Natural killer cell (primary cell): ENCODE data around the gene HSD3B7. TPM values are rescaled to one million over a fixed set of nuclear protein-coding genes. Genes with fewer than 3 reads are reported as not detected.

Experiments used
- ATAC-seq, 3 donors: fragments of 150-1000 bp in 2 of 3; fragments of 200-7000 bp in 1 of 3; cut with Tn5 transposase; 1 replicate in 1 of 3; 2 replicates in 2 of 3; pipeline ENCODE4 v1.10.0; 2021; ENCODE audit warnings: mild to moderate bottlenecking in 2 of 3, moderate library complexity in 2 of 3
- DNase-seq, 2 donors: peaks; one replicate each; pipeline versions ENCODE4 v3.0.0 to v3.0.0-alpha.2; 2013 to 2021; ENCODE audit warnings: mixed read lengths in 1 of 2
- H3K27ac ChIP-seq: one replicate; pipeline ENCODE4 v1.5.1; 2013; ENCODE audit warnings: mild to moderate bottlenecking, low read length
- H3K27me3 ChIP-seq: one replicate; pipeline ENCODE4 v1.6.1; 2013; ENCODE audit warnings: low read length; ENCODE audit not compliant: control insufficient read depth, insufficient read depth
- H3K36me3 ChIP-seq: one replicate; pipeline ENCODE4 v1.6.1; 2013; ENCODE audit warnings: low read length; ENCODE audit not compliant: control insufficient read depth, insufficient read depth
- H3K4me1 ChIP-seq: one replicate; pipeline ENCODE4 v1.6.1; 2013; ENCODE audit warnings: low read length; ENCODE audit not compliant: control insufficient read depth, insufficient read depth
- H3K4me3 ChIP-seq: one replicate; pipeline ENCODE4 v1.5.1; 2013; ENCODE audit warnings: low read length
- H3K9me3 ChIP-seq: one replicate; pipeline ENCODE4 v1.6.1; 2013; ENCODE audit warnings: low read length; ENCODE audit not compliant: control insufficient read depth, insufficient read depth
- H3K27ac Mint-ChIP-seq, 2 donors: one replicate each; pipeline ENCODE4 v1.8.0; 2022; ENCODE audit warnings: mild to moderate bottlenecking in 2 of 2, mixed read lengths in 2 of 2, moderate library complexity in 1 of 2
- H3K27me3 Mint-ChIP-seq, 2 donors: one replicate each; pipeline ENCODE4 v1.8.0; 2022; ENCODE audit warnings: low read depth in 2 of 2, mixed read lengths in 2 of 2
- H3K36me3 Mint-ChIP-seq: one replicate; pipeline ENCODE4 v1.8.0; 2022; ENCODE audit warnings: mixed read lengths
- H3K4me1 Mint-ChIP-seq, 2 donors: one replicate each; pipeline ENCODE4 v1.8.0; 2022; ENCODE audit warnings: mixed read lengths in 2 of 2
- H3K4me3 Mint-ChIP-seq: one replicate; pipeline ENCODE4 v1.8.0; 2022; ENCODE audit warnings: mild to moderate bottlenecking, moderate library complexity, mixed read lengths
- H3K9me3 Mint-ChIP-seq, 2 donors: one replicate each; pipeline ENCODE4 v1.8.0; 2022; ENCODE audit warnings: mixed read lengths in 2 of 2
- CTCF ChIP-seq: fragments of 200-600 bp; IDR thresholded peaks from one replicate; pipeline ENCODE4 v1.8.0; 2022; ENCODE audit warnings: antibody characterized with exemption
- WGBS: methylation state at CpG from one replicate; pipeline ENCODE4 v1.1.7; 2013; ENCODE audit warnings: missing lambda C conversion rate; ENCODE audit not compliant: insufficient coverage; 5-methylcytosine and 5-hydroxymethylcytosine counted together
- intact Hi-C: fragments of 100-400 bp; cut with micrococcal nuclease; formaldehyde crosslinking; loops from one replicate; pipeline ENCODE4 v1.14.2; 2022
- total RNA-seq, 4 donors: library from RNA; stranded (reverse); fragments of 120-200 nt in 1 of 4; gene quantifications; one replicate each; pipeline versions ENCODE4 v1.2.3 to v1.2.4, GENCODE V29; 2013 to 2022

HSD3B7 gene
- total RNA-seq, 3 donors from 2014 or later (not counting 1 experiment from before 2014, with no cell fraction given), result 0.26 to 2.1 (median 0.39) TPM

- intact Hi-C loops, result no loop called here
- no peak for DNase-seq
- WGBS, result 70% methylated on average over 29 of the region's 29 CpGs
These were observed 8.2 kb downstream of the HSD3B7 start for GRCh38 chr16:30992931-30993816.

GRCh38 chr16:30995927-30996323 is 10.9 kb downstream of the HSD3B7 start:
- Histone ChIP-seq H3K9me3 (no peaks in the 10 kb centered on the region), H3K36me3 (no peaks in the 10 kb centered on the region), H3K27ac (no peak overlapping the region), H3K4me1 (peaks cover 13% of the 10 kb centered on the region), H3K4me3 (no peak overlapping the region), H3K27me3 (no peaks in the 10 kb centered on the region)
- Mint-ChIP-seq H3K27me3 (peaks cover 0 to 9% of the 10 kb centered on the region in 2 donors), H3K9me3 (no peaks in the 10 kb centered on the region), H3K27ac (no peak overlapping the region), H3K36me3 (no peaks in the 10 kb centered on the region), H3K4me3 (peak overlapping the region; percentile 21), H3K4me1 (peaks cover 0 to 15% of the 10 kb centered on the region in 2 donors)
- ATAC-seq (no peak), DNase-seq (no peak)
- TF ChIP-seq CTCF, result no peak
- intact Hi-C loops, result no loop called here
- 92% methylated on average over 11 of the region's 11 CpGs for WGBS

More at GRCh38 chr16:30992931-30993816, 8.2 kb downstream of the HSD3B7 start:
- no peak for TF ChIP-seq CTCF
- H3K27ac ChIP-seq, result no peak overlapping the region
- H3K27me3 ChIP-seq, result no peaks in the 10 kb centered on the region
- no peaks in the 10 kb centered on the region for H3K9me3 ChIP-seq
- H3K27me3 Mint-ChIP-seq, result peaks cover 0 to 9% of the 10 kb centered on the region in 2 donors
- no peak overlapping the region for H3K4me3 ChIP-seq
- ATAC-seq, result no peak
- no peak overlapping the region for H3K27ac Mint-ChIP-seq
- peaks cover 13% of the 10 kb centered on the region for H3K4me1 ChIP-seq
- H3K9me3 Mint-ChIP-seq, result no peaks in the 10 kb centered on the region
- no peaks in the 10 kb centered on the region for H3K36me3 Mint-ChIP-seq
- no peak overlapping the region for H3K4me3 Mint-ChIP-seq
- no peaks in the 10 kb centered on the region for H3K36me3 ChIP-seq
- peaks cover 0 to 16% of the 10 kb centered on the region in 2 donors for H3K4me1 Mint-ChIP-seq

- Mint-ChIP-seq H3K27ac (no peak overlapping the region), H3K36me3 (no peaks in the 10 kb centered on the region), H3K4me3 (peak overlapping the region; percentile 61), H3K27me3 (peaks cover 0 to 9% of the 10 kb centered on the region in 2 donors), H3K9me3 (no peaks in the 10 kb centered on the region), H3K4me1 (peaks cover 0 to 10% of the 10 kb centered on the region in 2 donors)
- H3K36me3 ChIP-seq, result no peaks in the 10 kb centered on the region
- peak overlapping the region; percentile 38 for H3K4me3 ChIP-seq
- intact Hi-C loops, result no loop called here
- H3K4me1 ChIP-seq, result peaks cover 13% of the 10 kb centered on the region
- DNase-seq (no peak), ATAC-seq (no peak)
- H3K27me3 ChIP-seq, result no peaks in the 10 kb centered on the region
- TF ChIP-seq CTCF, result no peak
- H3K9me3 ChIP-seq, result no peaks in the 10 kb centered on the region
- WGBS, result 44% methylated on average over 23 of the region's 23 CpGs
- H3K27ac ChIP-seq, result peak overlapping the region; percentile 30
These were observed 11.4 kb downstream of the HSD3B7 start for GRCh38 chr16:30996324-30996984.
